NT2/D1 (cell line): ENCODE results near the gene KDM2B.
"Not testable (repeated sequence)": the region's sequence is repeated elsewhere in the genome, so short reads cannot be mapped to it uniquely, and the experiment has no call there.

Experiments
- DNase-seq: peaks from one replicate; pipeline ENCODE4 v3.0.0-alpha.2; 2011; ENCODE audit warnings: low read depth, low spot score
- H3K27me3 ChIP-seq: 2 replicates; pipeline ENCODE4 v1.6.0; 2011; ENCODE audit warnings: mild to moderate bottlenecking; ENCODE audit not compliant: insufficient read length, insufficient read depth
- H3K36me3 ChIP-seq: 2 replicates; pipeline ENCODE4 v1.6.1; 2011; ENCODE audit warnings: mild to moderate bottlenecking, low read length, mixed read lengths; ENCODE audit not compliant: insufficient read depth, insufficient read length
- H3K4me1 ChIP-seq: 2 replicates; pipeline ENCODE4 v1.5.1; 2011; ENCODE audit not compliant: insufficient read depth, insufficient read length
- H3K4me3 ChIP-seq: 2 replicates; pipeline ENCODE4 v1.5.1; 2011; ENCODE audit warnings: low read depth; ENCODE audit not compliant: insufficient read length
- H3K9ac ChIP-seq: 2 replicates; pipeline ENCODE4 v1.6.0; 2011; ENCODE audit warnings: low read depth; ENCODE audit not compliant: insufficient read length
- H3K9me3 ChIP-seq: 2 replicates; pipeline ENCODE4 v1.5.1; 2011; ENCODE audit warnings: mild to moderate bottlenecking, low read length; ENCODE audit not compliant: insufficient read depth
- SUZ12 ChIP-seq: IDR thresholded peaks from 2 replicates; pipeline ENCODE4 v1.6.1; 2011; ENCODE audit not compliant: insufficient read length, insufficient read depth; ENCODE audit errors: extremely low read depth
- YY1 ChIP-seq: IDR thresholded peaks from 2 replicates; pipeline ENCODE4 v1.6.1; 2011; ENCODE audit not compliant: insufficient read length, insufficient read depth
- ZNF274 ChIP-seq: IDR thresholded peaks from 2 replicates; pipeline ENCODE4 v1.6.1; 2011; ENCODE audit warnings: mild to moderate bottlenecking, low read depth, low read length

KDM2B gene

GRCh38 chr12:121602766-121603165 is 21.9 kb upstream of the KDM2B start:
- Histone ChIP-seq H3K4me3 (no peak overlapping the region), H3K9ac (no peak overlapping the region), H3K27me3 (no peaks in the 10 kb centered on the region), H3K4me1 (no peaks in the 10 kb centered on the region), H3K9me3 (no peaks in the 10 kb centered on the region), H3K36me3 (no peaks in the 10 kb centered on the region)
- TF ChIP-seq ZNF274 = no peak
- no peak for TF ChIP-seq SUZ12
- no peak for TF ChIP-seq YY1
- no peak for DNase-seq

- no peaks in the 10 kb centered on the region for H3K27me3 ChIP-seq
- H3K4me3 ChIP-seq = no peak overlapping the region
- no peaks in the 10 kb centered on the region for H3K4me1 ChIP-seq
- no peak overlapping the region for H3K9ac ChIP-seq
- peaks cover under 1% of the 10 kb centered on the region for H3K36me3 ChIP-seq
- no peak for DNase-seq
- TF ChIP-seq SUZ12 = no peak
- TF ChIP-seq ZNF274 = no peak
- no peak for TF ChIP-seq YY1
- no peaks in the 10 kb centered on the region for H3K9me3 ChIP-seq
These were observed 20.0 kb upstream of the KDM2B start for GRCh38 chr12:121600702-121601336.

- no peak for TF ChIP-seq ZNF274
- no peak for TF ChIP-seq SUZ12
- no peak for TF ChIP-seq YY1
- Histone ChIP-seq H3K36me3 (peaks cover 11% of the 10 kb centered on the region), H3K4me3 (no peak overlapping the region), H3K9me3 (no peaks in the 10 kb centered on the region), H3K9ac (no peak overlapping the region), H3K4me1 (peaks cover 3% of the 10 kb centered on the region), H3K27me3 (no peaks in the 10 kb centered on the region)
- no peak for DNase-seq
These were observed 15.7 kb upstream of the KDM2B start for GRCh38 chr12:121596526-121596925.

GRCh38 chr12:121595520-121595919 is 14.7 kb upstream of the KDM2B start:
- H3K9me3 ChIP-seq = no peaks in the 10 kb centered on the region
- H3K4me3 ChIP-seq = no peak overlapping the region
- H3K36me3 ChIP-seq = peaks cover 11% of the 10 kb centered on the region
- DNase-seq = no peak
- no peak for TF ChIP-seq YY1
- TF ChIP-seq SUZ12 = no peak
- TF ChIP-seq ZNF274 = no peak
- no peaks in the 10 kb centered on the region for H3K27me3 ChIP-seq
- H3K4me1 ChIP-seq = peaks cover 3% of the 10 kb centered on the region
- no peak overlapping the region for H3K9ac ChIP-seq

GRCh38 chr12:121592320-121592719 is 11.5 kb upstream of the KDM2B start:
- no peak overlapping the region for H3K9ac ChIP-seq
- TF ChIP-seq SUZ12 (no peak), ZNF274 (no peak), YY1 (no peak)

GRCh38 chr12:121590476-121591143 is 9.8 kb upstream of the KDM2B start:
- Histone ChIP-seq H3K27me3 (no peaks in the 10 kb centered on the region), H3K36me3 (peaks cover 8% of the 10 kb centered on the region), H3K4me1 (peaks cover 3% of the 10 kb centered on the region), H3K9me3 (no peaks in the 10 kb centered on the region), H3K9ac (no peak overlapping the region), H3K4me3 (no peak overlapping the region)
- no peak for TF ChIP-seq YY1
- no peak for TF ChIP-seq ZNF274
- no peak for TF ChIP-seq SUZ12
- no peak for DNase-seq

More at GRCh38 chr12:121592320-121592719, 11.5 kb upstream of the KDM2B start:
- peaks cover 11% of the 10 kb centered on the region for H3K36me3 ChIP-seq
- H3K9me3 ChIP-seq = no peaks in the 10 kb centered on the region
- no peak overlapping the region for H3K4me3 ChIP-seq
- no peak for DNase-seq
- H3K27me3 ChIP-seq = no peaks in the 10 kb centered on the region
- H3K4me1 ChIP-seq = peaks cover 3% of the 10 kb centered on the region

- H3K9me3 ChIP-seq = not testable (repeated sequence)
These were observed 4.1 kb upstream of the KDM2B start for GRCh38 chr12:121584885-121585284.

GRCh38 chr12:121583334-121583661 is 2.5 kb upstream of the KDM2B start:
- not testable (repeated sequence) for H3K4me3 ChIP-seq, H3K9me3 ChIP-seq, H3K27me3 ChIP-seq, H3K36me3 ChIP-seq, H3K4me1 ChIP-seq, DNase-seq
- peak overlapping the region; percentile 29 for H3K9ac ChIP-seq

More at GRCh38 chr12:121584885-121585284, 4.1 kb upstream of the KDM2B start:
- not testable (repeated sequence) for H3K4me3 ChIP-seq, H3K9ac ChIP-seq, H3K36me3 ChIP-seq, DNase-seq, H3K27me3 ChIP-seq, H3K4me1 ChIP-seq
